Stimulated activated CD4-positive, alpha-beta T cell treated with anti-CD3 and anti-CD28 coated beads, Interleukin-1b, Interleukin-23, amount 100 ng/mL, for 24 hours (primary cell): ENCODE results near the gene FEM1A.
"Not testable (repeated sequence)": the region's sequence is repeated elsewhere in the genome, so short reads cannot be mapped to it uniquely, and the experiment has no call there.

ENCODE experiments used
- DNase-seq, 4 experiments: peaks; one replicate each; pipeline ENCODE4 v3.0.0-alpha.2; 2020; ENCODE audit warnings: low read depth in 4 of 4, low spot score in 1 of 4

The FEM1A gene

GRCh38 chr19:4791183-4792018 is at the start of gene FEM1A:
Gene FEM1A, plus strand, starts transcription at chr19:4791734. Its CDS starts 121 bp downstream, at chr19:4791855.
- peak; percentile 94 to 97 (median 96) for DNase-seq

- DNase-seq: no peak
These were observed 48.5 kb upstream of the FEM1A start for GRCh38 chr19:4742723-4743646.

GRCh38 chr19:4744451-4745174 is 46.9 kb upstream of the FEM1A start:
- DNase-seq: no peak

GRCh38 chr19:4745175-4745574 is 46.4 kb upstream of the FEM1A start:
- DNase-seq: not testable (repeated sequence)

GRCh38 chr19:4745986-4746385 is 45.5 kb upstream of the FEM1A start:
- DNase-seq: no peak

GRCh38 chr19:4748185-4748584 is 43.3 kb upstream of the FEM1A start:
- no peak for DNase-seq

- DNase-seq: no peak
These were observed 42.9 kb upstream of the FEM1A start for GRCh38 chr19:4748589-4748988.

- DNase-seq: no peak
These were observed 41.5 kb upstream of the FEM1A start for GRCh38 chr19:4749870-4750590.

- DNase-seq: no peak
These were observed 37.3 kb upstream of the FEM1A start for GRCh38 chr19:4754248-4754647.

- no peak for DNase-seq
These were observed 36.1 kb upstream of the FEM1A start for GRCh38 chr19:4755459-4755858.

- no peak for DNase-seq
These were observed 33.5 kb upstream of the FEM1A start for GRCh38 chr19:4758082-4758481.

GRCh38 chr19:4758659-4759058 is 32.9 kb upstream of the FEM1A start:
- DNase-seq: no peak

- peak in 3 of 4 experiments; percentile 21 to 62 (median 39) for DNase-seq
These were observed 31.9 kb upstream of the FEM1A start for GRCh38 chr19:4759388-4760284.

- DNase-seq: no peak
These were observed 31.3 kb upstream of the FEM1A start for GRCh38 chr19:4760285-4760650.

- DNase-seq: no peak
These were observed 28.5 kb upstream of the FEM1A start for GRCh38 chr19:4763021-4763420.

- no peak for DNase-seq
These were observed 27.2 kb upstream of the FEM1A start for GRCh38 chr19:4764393-4764660.

GRCh38 chr19:4768934-4769777 is 22.4 kb upstream of the FEM1A start:
- peak; percentile 52 to 66 (median 62) for DNase-seq

GRCh38 chr19:4772566-4772965 is 19.0 kb upstream of the FEM1A start:
- DNase-seq: no peak

- no peak for DNase-seq
These were observed 18.4 kb upstream of the FEM1A start for GRCh38 chr19:4773047-4773640.
